ENCODE results near the gene CACNA1B.

Gene CACNA1B

DNA sequence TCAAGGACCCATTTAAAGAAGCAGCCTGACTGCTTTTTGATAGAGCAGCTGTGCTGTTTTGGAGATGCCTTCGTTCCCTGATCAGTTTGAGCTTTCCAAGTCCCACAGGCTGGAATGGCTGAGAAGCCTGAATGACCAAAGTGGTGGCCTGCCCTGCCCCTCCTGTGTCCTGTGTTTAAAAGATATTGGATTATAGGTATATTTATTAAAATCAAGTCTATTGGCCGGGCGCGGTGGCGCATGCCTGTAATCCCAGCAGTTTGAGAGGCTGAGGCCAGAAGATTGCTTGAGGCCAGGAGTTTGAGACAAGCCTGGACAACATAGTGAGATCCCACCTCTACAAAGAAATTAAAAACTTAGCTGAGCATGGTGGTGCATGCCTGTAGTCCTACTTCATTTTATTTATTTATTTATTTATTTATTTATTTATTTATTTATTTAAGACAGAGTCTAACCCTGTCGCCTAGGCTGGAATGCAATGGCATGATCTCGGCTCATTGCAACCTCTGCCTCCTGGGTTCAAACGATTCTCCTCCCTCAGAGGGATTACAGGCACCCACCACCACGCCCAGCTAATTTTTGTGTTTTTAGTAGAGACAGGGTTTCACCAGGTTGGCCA is 87.7 kb downstream of the CACNA1B start:
- no peaks in the 10 kb centered on the region for H3K27me3 ChIP-seq (ENCODE audit: insufficient read depth, low read length, poor library complexity)
- H3K9ac ChIP-seq (ENCODE audit: low read depth, low read length) = no peak overlapping the region
- no peak overlapping the region for H2AFZ ChIP-seq (ENCODE audit: low read depth, low read length)
- H4K20me1 ChIP-seq (ENCODE audit: insufficient read depth, low read length) = no peaks in the 10 kb centered on the region; the same call in 1 of the 2 replicates
- H3K4me1 ChIP-seq (ENCODE audit: insufficient read depth, low read length) = no peaks in the 10 kb centered on the region
- H3K4me3 ChIP-seq (ENCODE audit: low read depth in 1 of 2, low read length in 2 of 2) = no peak overlapping the region
- H3K9me3 ChIP-seq (ENCODE audit: insufficient read depth, low read length, severe bottlenecking) = no peaks in the 10 kb centered on the region
- H3K27ac ChIP-seq (ENCODE audit: low read length) = no peak overlapping the region
- H3K79me2 ChIP-seq (ENCODE audit: insufficient read depth, low read length) = no peaks in the 10 kb centered on the region
- H3K36me3 ChIP-seq (ENCODE audit: insufficient read depth, low read length) = no peaks in the 10 kb centered on the region
- DNase-seq = no peak
- no peak overlapping the region for H3K4me2 ChIP-seq (ENCODE audit: insufficient read depth, low read length)
- ATAC-seq (ENCODE audit: insufficient read depth, low read depth) = no peak
- no peak for TF ChIP-seq EZH2 (IDR thresholded peaks at IDR 0.05; ENCODE audit: borderline replicate concordance, low read depth, low read length, severe bottlenecking)
- TF ChIP-seq, protein P1, sequence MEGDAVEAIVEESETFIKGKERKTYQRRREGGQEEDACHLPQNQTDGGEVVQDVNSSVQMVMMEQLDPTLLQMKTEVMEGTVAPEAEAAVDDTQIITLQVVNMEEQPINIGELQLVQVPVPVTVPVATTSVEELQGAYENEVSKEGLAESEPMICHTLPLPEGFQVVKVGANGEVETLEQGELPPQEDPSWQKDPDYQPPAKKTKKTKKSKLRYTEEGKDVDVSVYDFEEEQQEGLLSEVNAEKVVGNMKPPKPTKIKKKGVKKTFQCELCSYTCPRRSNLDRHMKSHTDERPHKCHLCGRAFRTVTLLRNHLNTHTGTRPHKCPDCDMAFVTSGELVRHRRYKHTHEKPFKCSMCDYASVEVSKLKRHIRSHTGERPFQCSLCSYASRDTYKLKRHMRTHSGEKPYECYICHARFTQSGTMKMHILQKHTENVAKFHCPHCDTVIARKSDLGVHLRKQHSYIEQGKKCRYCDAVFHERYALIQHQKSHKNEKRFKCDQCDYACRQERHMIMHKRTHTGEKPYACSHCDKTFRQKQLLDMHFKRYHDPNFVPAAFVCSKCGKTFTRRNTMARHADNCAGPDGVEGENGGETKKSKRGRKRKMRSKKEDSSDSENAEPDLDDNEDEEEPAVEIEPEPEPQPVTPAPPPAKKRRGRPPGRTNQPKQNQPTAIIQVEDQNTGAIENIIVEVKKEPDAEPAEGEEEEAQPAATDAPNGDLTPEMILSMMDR (IDR thresholded peaks at IDR 0.05; ENCODE audit: borderline replicate concordance, extremely low read depth, low read length, poor library complexity, severe bottlenecking) = no peak

DNA sequence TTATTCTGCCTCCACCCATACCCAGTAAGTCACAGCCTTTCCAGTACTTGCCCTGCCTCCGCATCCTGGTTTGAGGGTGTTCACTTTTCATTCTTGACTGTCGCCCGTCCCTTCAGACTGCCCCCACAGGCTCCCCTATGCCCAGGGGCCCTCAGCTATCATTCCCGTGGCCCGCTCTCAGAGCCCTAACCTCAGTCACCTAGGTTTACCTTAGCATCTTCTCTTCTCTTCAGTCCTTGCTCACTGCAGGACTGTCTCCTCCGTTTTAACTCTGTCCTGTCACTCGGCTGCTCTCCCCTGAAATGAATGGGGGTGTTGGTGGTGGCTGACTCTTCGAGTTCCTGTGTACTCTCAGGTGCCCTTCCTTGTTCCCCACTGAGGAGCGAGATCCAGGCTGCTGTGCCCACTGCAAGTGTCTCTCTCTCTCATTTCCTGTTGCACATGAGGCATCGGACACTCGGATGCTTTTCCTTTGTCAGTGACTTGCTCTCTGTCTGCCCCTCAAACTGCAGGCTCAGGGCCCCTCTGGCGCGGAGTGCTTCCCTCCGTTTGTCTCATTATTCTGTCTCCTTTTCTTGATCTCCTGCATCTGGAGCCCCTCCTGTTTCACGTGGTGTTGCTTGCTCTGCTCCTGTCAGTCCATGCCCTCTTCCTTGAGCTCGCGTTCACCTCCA is 89.8 kb downstream of the CACNA1B start:
- no peak overlapping the region for H3K4me2 ChIP-seq (ENCODE audit: insufficient read depth, low read length)
- H3K27ac ChIP-seq (ENCODE audit: low read length) = no peak overlapping the region
- no peaks in the 10 kb centered on the region for H3K79me2 ChIP-seq (ENCODE audit: insufficient read depth, low read length)
- H3K27me3 ChIP-seq (ENCODE audit: insufficient read depth, low read length, poor library complexity) = no peaks in the 10 kb centered on the region
- H3K4me1 ChIP-seq (ENCODE audit: insufficient read depth, low read length) = no peaks in the 10 kb centered on the region
- no peak for DNase-seq
- no peaks in the 10 kb centered on the region for H3K9me3 ChIP-seq (ENCODE audit: insufficient read depth, low read length, severe bottlenecking)
- no peak overlapping the region for H2AFZ ChIP-seq (ENCODE audit: low read depth, low read length)
- H3K4me3 ChIP-seq (ENCODE audit: low read depth in 1 of 2, low read length in 2 of 2) = no peak overlapping the region
- H3K9ac ChIP-seq (ENCODE audit: low read depth, low read length) = no peak overlapping the region
- H4K20me1 ChIP-seq (ENCODE audit: insufficient read depth, low read length) = no peaks in the 10 kb centered on the region; the same call in 1 of the 2 replicates
- no peaks in the 10 kb centered on the region for H3K36me3 ChIP-seq (ENCODE audit: insufficient read depth, low read length)
- TF ChIP-seq, protein P1 (IDR thresholded peaks at IDR 0.05; ENCODE audit: borderline replicate concordance, extremely low read depth, low read length, poor library complexity, severe bottlenecking) = no peak
- no peak for TF ChIP-seq EZH2 (IDR thresholded peaks at IDR 0.05; ENCODE audit: borderline replicate concordance, low read depth, low read length, severe bottlenecking)
- ATAC-seq (ENCODE audit: insufficient read depth, low read depth) = no peak

DNA sequence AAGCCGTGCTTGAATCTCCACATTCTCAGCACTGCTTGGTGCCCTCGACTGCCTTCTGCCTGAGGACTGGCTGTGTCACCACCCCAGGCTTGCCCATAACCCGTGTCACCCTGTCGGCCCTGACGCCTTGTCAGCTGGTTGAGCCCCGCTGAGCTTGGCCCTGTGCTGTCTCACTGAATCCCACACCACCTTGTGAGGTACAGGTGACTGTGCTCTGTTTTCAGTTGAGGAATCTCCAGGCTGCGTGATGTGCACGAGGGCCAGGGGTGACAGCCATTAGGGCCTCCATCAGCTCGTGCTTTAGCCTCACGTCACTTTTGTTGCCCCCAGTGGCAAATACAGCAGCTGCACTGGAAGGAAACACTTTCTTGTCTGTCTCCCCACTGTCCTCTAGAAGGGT is 90.7 kb downstream of the CACNA1B start:
- no peaks in the 10 kb centered on the region for H3K36me3 ChIP-seq (ENCODE audit: insufficient read depth, low read length)
- H3K4me2 ChIP-seq (ENCODE audit: insufficient read depth, low read length) = no peak overlapping the region
- no peaks in the 10 kb centered on the region for H3K27me3 ChIP-seq (ENCODE audit: insufficient read depth, low read length, poor library complexity)
- no peak for ATAC-seq (ENCODE audit: insufficient read depth, low read depth)
- H2AFZ ChIP-seq (ENCODE audit: low read depth, low read length) = no peak overlapping the region
- TF ChIP-seq EZH2 (IDR thresholded peaks at IDR 0.05; ENCODE audit: borderline replicate concordance, low read depth, low read length, severe bottlenecking) = no peak
- TF ChIP-seq, protein P1 (IDR thresholded peaks at IDR 0.05; ENCODE audit: borderline replicate concordance, extremely low read depth, low read length, poor library complexity, severe bottlenecking) = peak; percentile 37
- no peaks in the 10 kb centered on the region for H3K9me3 ChIP-seq (ENCODE audit: insufficient read depth, low read length, severe bottlenecking)
- no peak overlapping the region for H3K4me3 ChIP-seq (ENCODE audit: low read depth in 1 of 2, low read length in 2 of 2)
- no peak overlapping the region for H3K27ac ChIP-seq (ENCODE audit: low read length)
- no peaks in the 10 kb centered on the region; the same call in 1 of the 2 replicates for H4K20me1 ChIP-seq (ENCODE audit: insufficient read depth, low read length)
- no peaks in the 10 kb centered on the region for H3K79me2 ChIP-seq (ENCODE audit: insufficient read depth, low read length)
- H3K4me1 ChIP-seq (ENCODE audit: insufficient read depth, low read length) = no peaks in the 10 kb centered on the region
- H3K9ac ChIP-seq (ENCODE audit: low read depth, low read length) = no peak overlapping the region
- DNase-seq = no peak
